Panc1 (cell line): ENCODE results near the gene TPSB2. TPM values are rescaled to one million over a fixed set of nuclear protein-coding genes. Genes with fewer than 3 reads are reported as not detected.

ENCODE experiments used
- ATAC-seq: fragments of 200-7000 bp; cut with Tn5 transposase; 2 replicates; pipeline ENCODE4 v1.9.1; 2020; ENCODE audit warnings: mild to moderate bottlenecking, moderate library complexity
- BruUV-seq: library from RNA; stranded (reverse); fragments of 400-500 nt; replicated peaks from 2 replicates; lab custom pipeline; 2021; lab: Mats Ljungman, UMichigan
- CTCF ChIA-PET: fragments of 300-600 bp; sonication (Branson Sonifier 250); formaldehyde crosslinking; loops from one replicate; lab custom pipeline; 2022; ENCODE audit warnings: antibody characterized with exemption; lab: Charles Lee
- POLR2A ChIA-PET: fragments of 300-600 bp; sonication (Branson Sonifier 250); formaldehyde crosslinking; loops from one replicate; lab custom pipeline; 2022; ENCODE audit warnings: antibody characterized with exemption; lab: Charles Lee
- DNase-seq: peaks from one replicate; pipeline ENCODE4 v3.0.0-alpha.2; 2010; ENCODE audit warnings: low read depth, low spot score
- H3K27ac ChIP-seq: 2 replicates; pipeline ENCODE4 v1.5.1; 2011; ENCODE audit warnings: mild to moderate bottlenecking, low read length, inconsistent platforms
- H3K27me3 ChIP-seq: fragments of 200-500 bp; sonication (Bioruptor generic); 2 replicates; pipeline ENCODE4 v1.6.0; 2014; ENCODE audit warnings: low read length, inconsistent platforms; ENCODE audit not compliant: control insufficient read depth, insufficient read depth
- H3K36me3 ChIP-seq: fragments of 200-500 bp; sonication (Bioruptor generic); 2 replicates; pipeline ENCODE4 v1.5.1; 2014; ENCODE audit warnings: inconsistent platforms, mild to moderate bottlenecking, low read length, moderate library complexity; ENCODE audit not compliant: control insufficient read depth, insufficient read depth
- H3K4me1 ChIP-seq: 2 replicates; pipeline ENCODE4 v1.5.1; 2011; ENCODE audit warnings: inconsistent platforms, mild to moderate bottlenecking, low read length, moderate library complexity; ENCODE audit not compliant: control insufficient read depth, insufficient read depth
- H3K4me3 ChIP-seq, 2 experiments: 2 replicates each; pipeline ENCODE4 v1.5.1; 2011 to 2012; ENCODE audit warnings: low read depth in 2 of 2, low read length in 2 of 2, mild to moderate bottlenecking in 2 of 2, inconsistent platforms in 1 of 2, moderate library complexity in 1 of 2
- H3K9me3 ChIP-seq: fragments of 200-500 bp; sonication (Bioruptor generic); 2 replicates; pipeline ENCODE4 v1.5.1; 2014; ENCODE audit warnings: low read depth, mild to moderate bottlenecking, inconsistent platforms, low read length, moderate library complexity; ENCODE audit not compliant: control insufficient read depth, insufficient read depth
- CTCF ChIP-seq: fragments of 450-650 bp; IDR thresholded peaks from 2 replicates; pipeline ENCODE4 v1.5.1; 2017; ENCODE audit warnings: mild to moderate bottlenecking
- POLR2AphosphoS5 ChIP-seq: IDR thresholded peaks from 2 replicates; pipeline ENCODE4 v1.6.1; 2012; ENCODE audit warnings: mild to moderate bottlenecking, low read depth, low read length, moderate library complexity
- REST ChIP-seq, 2 experiments: IDR thresholded peaks; 2 replicates each; pipeline ENCODE4 v1.6.1; 2011 to 2012; ENCODE audit warnings: low read depth in 2 of 2, control low read depth in 1 of 2, low read length in 1 of 2, mild to moderate bottlenecking in 1 of 2, moderate library complexity in 1 of 2; ENCODE audit not compliant: insufficient read depth in 1 of 2
- SIN3A ChIP-seq: IDR thresholded peaks from 2 replicates; pipeline ENCODE4 v1.6.1; 2012; ENCODE audit warnings: low read depth, mild to moderate bottlenecking, low read length, moderate library complexity, borderline replicate concordance; ENCODE audit not compliant: insufficient read depth
- TCF7L2 ChIP-seq: IDR thresholded peaks from 2 replicates; pipeline ENCODE4 v1.6.1; 2011; ENCODE audit warnings: mild to moderate bottlenecking, low read depth, low read length, inconsistent platforms
- in situ Hi-C: cut with HindIII; loops from 2 replicates; pipeline ENCODE4 v1.10.0; 2016; ENCODE audit warnings: low sequenced_read_pairs, low pct_unique_long_range_greater_than_20kb
- intact Hi-C: fragments of 100-400 bp; cut with micrococcal nuclease; formaldehyde crosslinking; loops from one replicate; pipeline ENCODE4 v1.10.0; 2022; ENCODE audit not compliant: unreplicated experiment
- total RNA-seq: library from RNA; stranded (reverse); gene quantifications from one replicate; pipeline ENCODE4 v1.2.1, GENCODE V29; 2021; ENCODE audit not compliant: unreplicated experiment

The TPSB2 gene
- total RNA-seq, 1 experiment from 2014 or later, result 0.57 TPM

- Histone ChIP-seq H3K4me3 (no peak overlapping the region), H3K27me3 (no peaks in the 10 kb centered on the region), H3K4me1 (no peaks in the 10 kb centered on the region), H3K27ac (no peak overlapping the region), H3K9me3 (no peaks in the 10 kb centered on the region), H3K36me3 (no peaks in the 10 kb centered on the region)
- in situ Hi-C loops (no loop called here), intact Hi-C loops (no loop called here)
- no TSS peak for BruUV-seq
- no peak for DNase-seq
- no peak for ATAC-seq
- TF ChIP-seq TCF7L2, result no peak
- TF ChIP-seq CTCF, result no peak
- no peak for TF ChIP-seq REST (IDR thresholded peaks at IDR 0.05; ENCODE audit: insufficient read depth in 1 of 2, low read depth in 2 of 2, low read length in 1 of 2)
- no peak for TF ChIP-seq SIN3A
- CTCF ChIA-PET, result no interaction called here
- POLR2A ChIA-PET, result no interaction called here
Observed at GRCh38 chr16:1217526-1217925, 12.5 kb downstream of the TPSB2 start.

GRCh38 chr16:1216681-1217400, 13.1 kb downstream of the TPSB2 start:
- Histone ChIP-seq H3K9me3 (no peaks in the 10 kb centered on the region), H3K36me3 (no peaks in the 10 kb centered on the region), H3K27me3 (no peaks in the 10 kb centered on the region), H3K27ac (no peak overlapping the region), H3K4me1 (no peaks in the 10 kb centered on the region), H3K4me3 (no peak overlapping the region)
- DNase-seq (no peak), ATAC-seq (no peak)
- POLR2A ChIA-PET, result no interaction called here
- intact Hi-C loops, result no loop called here
- CTCF ChIA-PET, result no interaction called here
- TF ChIP-seq SIN3A, result no peak
- no peak for TF ChIP-seq CTCF
- no peak for TF ChIP-seq TCF7L2
- TF ChIP-seq POLR2AphosphoS5, result no peak
- TF ChIP-seq REST (IDR thresholded peaks at IDR 0.05; ENCODE audit: insufficient read depth in 1 of 2, low read depth in 2 of 2, low read length in 1 of 2), result no peak
- BruUV-seq, result no TSS peak
- in situ Hi-C loops, result no loop called here
